Inflammatory macrophage (primary cell): Measurements from ENCODE around the gene BRSK2.

Experiments used
- DNase-seq, 2 donors: peaks; one replicate each; pipeline ENCODE4 v3.0.0-alpha.2; 2020 to 2022

BRSK2 gene

GRCh38 chr11:1438261-1438966 is 48.7 kb downstream of the BRSK2 start:
- no peak for DNase-seq

DNA sequence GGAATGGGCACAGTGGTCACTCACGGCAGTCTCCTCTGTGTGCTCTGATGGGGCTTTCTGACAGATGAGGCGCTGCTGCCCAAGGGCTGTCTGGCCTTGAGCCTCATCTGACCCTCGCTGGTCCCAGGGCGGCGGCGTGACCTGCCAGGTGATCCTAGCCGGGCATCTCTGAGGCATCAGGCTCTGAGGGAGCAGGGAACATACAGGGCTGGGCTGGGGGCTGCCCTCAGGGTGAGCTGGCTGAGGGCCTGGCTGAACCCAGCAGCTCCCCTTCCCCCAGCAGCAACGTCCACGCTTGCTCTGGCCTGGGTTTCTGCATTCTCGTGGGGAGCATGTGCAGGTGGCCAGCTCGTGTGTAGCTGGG is 49.2 kb downstream of the BRSK2 start:
- no peak for DNase-seq

DNA sequence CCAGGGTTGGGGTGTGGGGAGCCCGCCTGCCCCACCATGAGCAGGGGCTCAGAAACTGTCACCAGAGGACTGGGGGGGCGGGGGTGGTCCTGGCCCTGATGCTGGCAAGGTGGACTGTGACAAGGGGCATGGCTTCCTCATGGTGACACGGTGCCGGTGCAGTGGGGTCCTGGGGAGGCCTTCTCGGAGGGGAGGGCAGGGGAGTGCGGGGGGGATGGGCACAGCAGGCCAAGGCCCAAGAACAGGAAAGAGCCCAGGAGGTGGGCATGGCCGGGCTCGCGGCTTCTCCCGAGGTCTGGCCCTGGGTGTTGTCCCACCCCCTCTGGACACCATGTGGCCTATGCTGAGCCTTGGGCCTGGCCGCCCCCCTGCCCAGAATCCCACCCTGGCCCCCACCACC is 49.6 kb downstream of the BRSK2 start:
- DNase-seq: no peak

DNA sequence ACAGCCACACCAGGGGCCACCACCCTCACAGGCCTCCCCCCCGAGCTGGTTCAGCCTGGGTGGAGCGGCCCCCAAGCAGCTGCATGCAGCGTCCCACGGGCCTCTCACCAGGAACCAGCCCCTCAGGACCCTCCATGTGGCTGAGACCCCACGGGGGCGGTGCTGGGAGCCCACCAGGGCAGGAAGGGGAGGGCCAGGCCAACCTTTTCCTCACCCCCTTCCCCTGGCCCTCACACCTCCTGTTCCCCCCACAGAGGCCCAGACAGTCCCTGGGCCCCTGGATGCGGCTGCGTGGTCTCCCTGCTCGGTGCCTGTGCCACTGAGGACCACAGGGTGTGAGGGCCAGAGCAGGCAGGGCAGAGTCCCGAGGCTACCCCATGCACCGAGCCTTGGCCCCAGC is 50.3 kb downstream of the BRSK2 start:
- DNase-seq: no peak

GRCh38 chr11:1440496-1440895 is 50.8 kb downstream of the BRSK2 start:
- DNase-seq: no peak

DNA sequence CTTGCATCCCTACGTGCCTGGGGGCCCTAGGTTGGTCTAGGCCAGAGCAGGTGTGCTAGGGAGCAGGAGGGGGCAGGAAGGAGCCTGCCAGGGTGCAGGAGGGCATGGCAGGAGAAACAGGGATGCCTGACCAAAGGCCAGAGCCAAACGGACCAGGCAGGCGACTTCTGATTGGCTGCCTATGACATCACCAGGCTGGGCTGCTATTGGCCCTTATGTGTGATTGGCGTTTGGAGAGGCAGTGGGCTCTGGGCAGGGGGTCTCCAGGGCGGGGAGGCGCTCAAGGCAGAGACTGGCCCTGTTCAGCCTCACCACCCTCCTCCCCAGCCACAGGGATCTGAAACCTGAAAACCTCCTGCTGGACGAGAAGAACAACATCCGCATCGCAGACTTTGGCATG is 52.4 kb downstream of the BRSK2 start:
- no peak for DNase-seq

DNA sequence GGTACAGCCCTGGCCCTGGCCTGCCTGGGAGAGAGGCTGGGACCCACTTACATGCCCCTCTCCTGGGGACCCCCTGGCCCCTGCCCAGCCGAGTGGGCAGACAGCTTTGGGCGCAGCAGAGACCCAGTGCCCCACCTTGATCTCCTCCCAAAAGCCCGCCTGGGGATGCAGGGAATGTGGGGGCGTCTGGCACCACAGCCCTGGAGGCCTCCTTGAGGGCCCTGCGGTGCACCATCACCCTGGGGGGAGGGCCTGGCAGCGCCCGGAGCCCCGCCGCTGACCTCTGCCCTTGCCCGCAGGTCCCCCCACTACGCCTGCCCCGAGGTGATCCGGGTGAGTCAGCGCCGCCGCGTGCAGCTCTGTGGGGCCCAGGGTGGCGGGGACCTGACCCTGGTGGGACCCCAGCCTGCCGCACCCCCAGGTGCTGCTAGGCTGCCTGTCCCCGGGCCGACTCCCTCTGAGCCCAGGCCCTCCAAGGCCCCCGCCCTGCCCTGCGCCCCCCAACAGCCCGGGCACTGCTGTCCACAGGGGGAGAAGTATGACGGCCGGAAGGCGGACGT is 53.2 kb downstream of the BRSK2 start:
- DNase-seq: no peak

- DNase-seq: no peak
Observed at GRCh38 chr11:1443737-1444136, 54.0 kb downstream of the BRSK2 start.

- DNase-seq: no peak
Observed at GRCh38 chr11:1444321-1444720, 54.6 kb downstream of the BRSK2 start.

GRCh38 chr11:1444823-1445422 is 55.2 kb downstream of the BRSK2 start:
- no peak for DNase-seq

DNA sequence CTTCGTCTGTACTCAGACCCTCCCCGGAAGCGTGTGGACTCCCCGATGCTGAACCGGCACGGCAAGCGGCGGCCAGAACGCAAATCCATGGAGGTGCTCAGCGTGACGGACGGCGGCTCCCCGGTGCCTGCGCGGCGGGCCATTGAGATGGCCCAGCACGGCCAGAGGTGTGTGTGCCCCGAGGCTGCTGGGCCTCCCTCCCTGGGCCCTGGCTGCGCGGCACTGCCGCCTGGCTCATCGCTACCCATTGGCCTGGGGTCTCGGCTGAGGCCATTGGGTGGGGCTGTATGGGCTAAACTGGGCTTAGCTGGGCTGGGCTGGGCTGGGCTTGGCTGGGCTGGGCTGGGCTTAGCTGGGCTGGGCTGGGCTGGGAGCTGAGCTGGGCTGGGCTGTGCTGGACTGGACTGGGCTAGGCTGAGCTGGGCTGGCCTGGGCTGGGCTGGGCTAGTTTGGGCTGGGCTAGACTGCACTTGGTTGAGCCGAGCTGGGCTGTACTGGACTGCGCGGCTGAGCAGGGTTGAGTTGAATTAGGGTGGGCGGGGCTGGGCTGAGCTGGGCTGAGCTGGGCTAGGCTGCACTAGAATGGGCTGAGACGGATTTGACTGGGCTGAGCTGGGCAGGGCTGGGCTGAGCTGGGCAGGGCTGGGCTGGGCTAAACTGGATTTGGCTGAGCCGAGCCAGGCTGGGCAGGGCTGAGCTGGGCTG is 56.2 kb downstream of the BRSK2 start:
- DNase-seq: no peak

DNA sequence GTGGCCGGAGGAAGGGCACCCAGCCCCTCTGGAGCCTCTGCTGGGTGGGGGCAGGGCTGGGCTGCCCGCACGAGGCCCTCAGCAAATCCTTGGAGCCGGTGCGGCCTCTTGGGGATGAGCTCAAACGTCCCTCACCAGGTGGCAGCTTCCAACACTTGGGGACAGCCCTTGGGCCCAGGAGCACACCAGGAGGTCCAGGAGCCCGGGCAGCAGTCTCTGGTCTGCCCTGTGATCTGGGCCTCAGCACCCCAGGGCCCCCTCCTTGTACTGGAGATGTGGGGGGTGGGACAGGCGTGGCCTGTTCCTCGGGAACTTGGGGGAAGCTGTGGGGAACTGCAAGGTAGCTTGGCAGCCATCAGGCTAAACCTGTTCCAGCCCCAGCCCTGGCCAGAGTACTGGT is 56.9 kb downstream of the BRSK2 start:
- no peak for DNase-seq

DNA sequence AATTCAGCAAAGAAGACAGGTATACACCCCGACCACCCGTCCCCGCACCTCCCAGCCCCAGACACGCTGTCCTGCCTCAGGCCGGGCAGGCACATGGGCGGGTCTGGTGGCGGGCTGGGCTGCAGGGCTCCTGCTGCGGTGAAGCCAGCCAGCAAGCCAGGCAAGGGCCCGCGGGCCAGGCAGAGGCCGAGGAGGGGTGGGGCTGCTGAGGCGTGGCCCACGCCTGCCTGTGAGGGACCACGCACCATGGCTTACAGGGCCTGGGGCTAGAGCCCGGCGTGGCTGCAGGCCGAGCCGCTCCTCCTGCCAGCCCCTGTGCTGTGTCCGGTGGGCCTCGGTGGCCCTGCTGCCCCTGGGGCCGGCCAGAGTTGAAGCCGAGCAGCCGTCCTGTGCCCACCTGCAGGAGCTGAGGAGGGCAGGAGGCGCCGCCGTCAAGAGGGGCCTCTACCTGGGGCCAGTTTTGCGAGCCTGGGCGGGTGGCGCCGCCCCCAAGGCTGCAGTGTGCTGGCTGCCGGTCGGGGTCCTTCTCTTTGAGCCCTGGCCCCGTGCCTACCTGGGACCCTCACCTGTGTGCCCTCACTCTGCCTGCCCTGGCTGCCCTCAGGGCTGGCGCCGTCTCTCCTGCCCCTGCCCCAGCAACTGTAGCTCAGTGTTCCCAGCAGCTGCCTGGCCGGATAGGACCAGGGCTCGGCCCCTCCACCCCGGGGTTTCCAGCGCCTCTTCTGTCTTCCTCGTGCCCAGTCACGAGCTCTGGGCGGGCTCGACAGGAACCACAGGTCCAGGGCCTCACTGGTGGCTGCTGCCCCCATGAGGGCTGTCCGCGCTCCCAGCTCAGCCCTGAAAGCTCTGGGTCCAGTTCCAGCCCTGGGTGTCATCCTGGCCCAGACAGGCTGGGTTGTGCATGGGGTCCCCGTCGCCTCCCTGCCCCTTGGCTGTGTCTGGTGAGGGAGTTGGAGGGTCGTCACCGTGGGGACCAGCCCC is 58.4 kb downstream of the BRSK2 start:
- DNase-seq: no peak

GRCh38 chr11:1448882-1449281 is 59.1 kb downstream of the BRSK2 start:
- no peak for DNase-seq

- no peak for DNase-seq
Observed at GRCh38 chr11:1449490-1450243, 59.9 kb downstream of the BRSK2 start.

DNA sequence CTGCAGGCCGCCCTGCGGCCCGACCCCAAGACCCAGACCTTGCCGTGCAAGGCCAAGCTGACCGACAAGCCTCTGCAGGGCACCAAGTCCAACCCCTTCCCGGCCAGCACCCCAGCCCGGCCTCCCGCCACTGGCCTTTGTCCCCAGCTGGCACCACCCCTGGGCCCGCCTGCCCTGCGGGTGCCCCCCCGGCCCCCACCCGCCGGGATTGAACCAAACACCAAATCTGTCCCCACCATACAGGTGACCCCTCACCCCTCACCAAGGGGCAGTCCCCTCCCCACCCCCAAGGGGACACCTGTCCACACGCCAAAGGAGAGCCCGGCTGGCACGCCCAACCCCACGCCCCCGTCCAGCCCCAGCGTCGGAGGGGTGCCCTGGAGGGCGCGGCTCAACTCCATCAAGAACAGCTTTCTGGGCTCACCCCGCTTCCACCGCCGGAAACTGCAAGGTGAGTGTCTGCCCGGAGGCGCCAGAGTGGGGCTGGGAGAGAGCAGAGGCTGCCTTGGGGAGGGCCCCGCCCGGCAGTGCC is 60.7 kb downstream of the BRSK2 start:
- no peak for DNase-seq

GRCh38 chr11:1450949-1451710 is 61.4 kb downstream of the BRSK2 start:
- DNase-seq: no peak

DNA sequence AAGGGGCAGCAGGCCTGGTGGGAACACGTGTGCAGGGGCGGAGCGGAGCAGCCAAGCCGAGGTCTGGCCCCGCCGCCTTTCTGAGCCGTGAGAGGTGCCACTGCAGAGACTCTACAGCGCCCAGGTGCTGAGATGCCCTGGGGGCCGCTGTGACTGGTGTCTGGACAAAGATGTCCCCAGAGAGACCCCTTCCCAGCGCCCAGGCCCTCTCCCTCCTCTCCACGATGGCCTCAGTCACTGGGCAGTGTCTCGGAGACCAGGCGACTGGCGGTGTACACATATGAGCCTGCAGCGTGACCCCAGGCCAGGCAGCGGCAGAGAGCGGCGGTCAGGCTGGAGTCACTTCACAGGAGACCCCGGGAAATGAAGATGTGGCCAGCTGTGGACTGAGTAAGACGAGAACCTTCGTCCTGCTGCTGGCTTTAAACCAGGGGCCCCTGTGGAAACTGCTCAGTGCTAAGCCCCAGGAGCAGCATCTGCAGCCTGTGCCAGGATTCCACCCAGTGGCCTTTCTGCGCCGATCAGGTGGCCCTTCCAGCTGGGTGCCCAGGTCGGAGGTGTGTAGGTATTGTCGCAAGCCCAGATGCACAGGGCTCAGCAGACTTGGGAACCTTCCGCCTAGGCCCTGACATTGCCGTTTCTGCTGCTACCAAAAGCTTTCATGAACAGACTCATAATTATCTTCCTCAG is 62.2 kb downstream of the BRSK2 start:
- DNase-seq: no peak

DNA sequence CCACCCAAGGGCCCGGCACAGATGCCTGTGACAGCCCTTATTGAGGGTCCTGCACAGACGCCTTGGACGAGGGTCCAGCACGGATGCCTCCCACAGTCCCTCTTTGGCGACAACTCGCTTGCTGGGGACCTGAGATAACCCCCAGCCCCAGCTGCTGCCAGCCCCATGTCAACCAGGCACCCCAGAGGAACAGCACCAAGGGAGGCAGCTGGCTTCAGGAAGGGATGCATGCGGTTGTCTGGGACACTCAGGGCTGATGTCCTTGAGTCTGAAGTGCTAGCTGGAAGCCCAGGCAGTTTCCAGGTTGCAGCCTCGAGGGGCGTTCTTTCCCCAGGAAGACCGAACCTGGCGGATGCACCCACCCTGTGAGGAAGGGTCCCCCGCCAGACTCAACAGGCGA is 63.0 kb downstream of the BRSK2 start:
- DNase-seq: no peak

DNA sequence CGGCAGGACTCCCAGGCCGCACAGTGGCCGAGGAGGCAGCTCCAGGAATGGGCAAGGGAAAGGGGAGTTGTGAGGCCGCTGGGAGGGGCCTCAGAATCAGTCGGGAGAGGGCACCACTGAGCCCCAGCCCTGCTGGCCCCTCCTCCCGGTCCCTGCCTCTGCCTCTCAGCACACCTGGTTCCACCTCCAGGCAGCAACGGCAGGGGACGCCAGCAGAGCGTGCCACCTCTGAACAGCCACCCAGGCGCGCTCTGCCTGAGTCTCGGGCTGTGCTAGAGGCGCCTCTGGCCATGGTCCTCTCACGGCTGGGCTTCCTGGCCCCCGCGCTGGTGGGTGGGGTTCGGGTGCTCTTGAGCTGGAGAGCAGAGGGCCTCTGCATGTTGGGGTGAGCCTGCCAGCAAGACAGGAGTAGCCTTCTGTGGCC is 63.9 kb downstream of the BRSK2 start:
- DNase-seq: no peak
